Heart left ventricle (tissue), 13 donors: ENCODE data around the gene NOL7.

Experiments
- POLR2A ChIP-seq, 2 donors: fragments of 450-650 bp; IDR thresholded peaks; one replicate each; pipeline ENCODE4 v1.6.1; 2017; ENCODE audit warnings: antibody characterized with exemption in 2 of 2, mild to moderate bottlenecking in 2 of 2, moderate library complexity in 2 of 2
- TF ChIP-seq, protein P1 (sequence below), 12 donors: fragments of 200-600 bp; sonication (generic) in 4 of 12; IDR thresholded peaks; one replicate each; pipeline versions ENCODE4 v1.5.0 to v1.8.0; 2018 to 2022; ENCODE audit warnings: antibody characterized with exemption in 12 of 12, mild to moderate bottlenecking in 5 of 12
- donor health status: ischemic (EF 13 %, LVEDD 7.1; RV severe dilation, severe dysfunction).
- donor health status: DM: no; HTN: yes; CAD: no.
- donor health status: DM: no; HTN: no; CAD: no.
- donor health status: ischemic (EF 25% LVEDD 6.9; RV normal size, moderate dysfunction).
- donor health status: ischemic (EF 25% LVEDD 5.7; RV mildly dilated, moderate dysfunction).
- donor health status: ischemic (EF 35%, LVEDD 5.7; RV mildly dilated, moderate dysfunction).
- donor health status: nonischemic (EF 11% LVEDD 7.7; RV severe dilation, severe dysfunction).
- donor health status: DM: yes; HTN: yes; CAD: no.
- donor health status: PGD.
- donor health status: ischemic (EF 29% LVEDD 5.4; RV normal size, mild dysfunction).
- donor health status: nonischemic (EF 23%, LVEDD 6.1; RV moderate dilation, normal function).

DNA sequence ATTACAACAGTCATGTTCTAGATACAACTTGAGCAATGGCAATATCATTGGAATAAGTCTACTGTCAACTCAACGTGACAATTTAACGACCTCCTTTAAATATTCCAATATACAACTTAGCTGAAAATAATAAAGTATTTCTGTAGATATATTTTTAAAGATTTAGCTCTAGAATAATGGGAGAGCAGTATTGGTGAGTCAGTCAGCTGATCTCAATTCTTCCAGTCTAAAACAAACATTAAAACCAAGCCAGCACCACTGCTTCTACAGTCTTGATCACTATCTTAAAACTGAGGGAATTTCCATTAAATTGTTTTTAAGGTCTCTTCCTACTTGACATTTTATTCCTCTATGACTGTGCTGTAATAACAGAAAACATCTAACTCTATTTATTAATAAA lies 38.2 kb downstream of the NOL7 start:
- TF ChIP-seq, protein P1, sequence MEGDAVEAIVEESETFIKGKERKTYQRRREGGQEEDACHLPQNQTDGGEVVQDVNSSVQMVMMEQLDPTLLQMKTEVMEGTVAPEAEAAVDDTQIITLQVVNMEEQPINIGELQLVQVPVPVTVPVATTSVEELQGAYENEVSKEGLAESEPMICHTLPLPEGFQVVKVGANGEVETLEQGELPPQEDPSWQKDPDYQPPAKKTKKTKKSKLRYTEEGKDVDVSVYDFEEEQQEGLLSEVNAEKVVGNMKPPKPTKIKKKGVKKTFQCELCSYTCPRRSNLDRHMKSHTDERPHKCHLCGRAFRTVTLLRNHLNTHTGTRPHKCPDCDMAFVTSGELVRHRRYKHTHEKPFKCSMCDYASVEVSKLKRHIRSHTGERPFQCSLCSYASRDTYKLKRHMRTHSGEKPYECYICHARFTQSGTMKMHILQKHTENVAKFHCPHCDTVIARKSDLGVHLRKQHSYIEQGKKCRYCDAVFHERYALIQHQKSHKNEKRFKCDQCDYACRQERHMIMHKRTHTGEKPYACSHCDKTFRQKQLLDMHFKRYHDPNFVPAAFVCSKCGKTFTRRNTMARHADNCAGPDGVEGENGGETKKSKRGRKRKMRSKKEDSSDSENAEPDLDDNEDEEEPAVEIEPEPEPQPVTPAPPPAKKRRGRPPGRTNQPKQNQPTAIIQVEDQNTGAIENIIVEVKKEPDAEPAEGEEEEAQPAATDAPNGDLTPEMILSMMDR (IDR thresholded peaks at IDR 0.05), result no peak
- TF ChIP-seq POLR2A (IDR thresholded peaks at IDR 0.05), result no peak
